ENCODE results near the gene CHD3. TPM values are rescaled to one million over a fixed set of nuclear protein-coding genes. Genes with fewer than 3 reads are reported as not detected.

CHD3 gene
- total and polyA plus RNA-seq, 2 of the 13 experiments (the other 11 are each of a cell fraction or from before 2014, with no cell fraction given) = 2.7 to 3.7 TPM

GRCh38 chr17:7843536-7844291 lies 44.9 kb upstream of the CHD3 start (continued):
- TF ChIP-seq TRIM24 (CRISPR knock-in tag; IDR thresholded peaks at IDR 0.05) = no peak
- TF ChIP-seq PAF1 (CRISPR knock-in tag; IDR thresholded peaks at IDR 0.05) = no peak
- no peak for TF ChIP-seq KLF11 (CRISPR knock-in tag; IDR thresholded peaks at IDR 0.05)
- no peak for TF ChIP-seq ZNF703 (CRISPR knock-in tag; IDR thresholded peaks at IDR 0.05; ENCODE audit: borderline replicate concordance)
- no peak for TF ChIP-seq POGZ (CRISPR knock-in tag; IDR thresholded peaks at IDR 0.05)
- no peak for TF ChIP-seq ZNF232 (CRISPR knock-in tag; IDR thresholded peaks at IDR 0.05; ENCODE audit: borderline replicate concordance)
- TF ChIP-seq ZNF292 (CRISPR knock-in tag; IDR thresholded peaks at IDR 0.05; ENCODE audit: borderline replicate concordance, low read depth) = no peak
- TF ChIP-seq ZNF576 (CRISPR knock-in tag; IDR thresholded peaks at IDR 0.05) = no peak
- no peak for TF ChIP-seq EHMT2 (IDR thresholded peaks at IDR 0.05; ENCODE audit: borderline replicate concordance, low read depth, low read length)
- TF ChIP-seq, protein P1, sequence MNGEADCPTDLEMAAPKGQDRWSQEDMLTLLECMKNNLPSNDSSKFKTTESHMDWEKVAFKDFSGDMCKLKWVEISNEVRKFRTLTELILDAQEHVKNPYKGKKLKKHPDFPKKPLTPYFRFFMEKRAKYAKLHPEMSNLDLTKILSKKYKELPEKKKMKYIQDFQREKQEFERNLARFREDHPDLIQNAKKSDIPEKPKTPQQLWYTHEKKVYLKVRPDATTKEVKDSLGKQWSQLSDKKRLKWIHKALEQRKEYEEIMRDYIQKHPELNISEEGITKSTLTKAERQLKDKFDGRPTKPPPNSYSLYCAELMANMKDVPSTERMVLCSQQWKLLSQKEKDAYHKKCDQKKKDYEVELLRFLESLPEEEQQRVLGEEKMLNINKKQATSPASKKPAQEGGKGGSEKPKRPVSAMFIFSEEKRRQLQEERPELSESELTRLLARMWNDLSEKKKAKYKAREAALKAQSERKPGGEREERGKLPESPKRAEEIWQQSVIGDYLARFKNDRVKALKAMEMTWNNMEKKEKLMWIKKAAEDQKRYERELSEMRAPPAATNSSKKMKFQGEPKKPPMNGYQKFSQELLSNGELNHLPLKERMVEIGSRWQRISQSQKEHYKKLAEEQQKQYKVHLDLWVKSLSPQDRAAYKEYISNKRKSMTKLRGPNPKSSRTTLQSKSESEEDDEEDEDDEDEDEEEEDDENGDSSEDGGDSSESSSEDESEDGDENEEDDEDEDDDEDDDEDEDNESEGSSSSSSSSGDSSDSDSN (CRISPR knock-in tag; IDR thresholded peaks at IDR 0.05) = peak; percentile 76
- TF ChIP-seq, protein P2, sequence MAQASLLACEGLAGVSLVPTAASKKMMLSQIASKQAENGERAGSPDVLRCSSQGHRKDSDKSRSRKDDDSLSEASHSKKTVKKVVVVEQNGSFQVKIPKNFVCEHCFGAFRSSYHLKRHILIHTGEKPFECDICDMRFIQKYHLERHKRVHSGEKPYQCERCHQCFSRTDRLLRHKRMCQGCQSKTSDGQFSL (CRISPR knock-in tag; IDR thresholded peaks at IDR 0.05) = peak; percentile 85
- TF ChIP-seq ZNF609 (CRISPR knock-in tag; IDR thresholded peaks at IDR 0.05; ENCODE audit: borderline replicate concordance) = peak; percentile 49; the same call in 1 of the 2 replicates
- TF ChIP-seq RERE (CRISPR knock-in tag; IDR thresholded peaks at IDR 0.05; ENCODE audit: low read depth) = no peak
- TF ChIP-seq ZNF124 (CRISPR knock-in tag; IDR thresholded peaks at IDR 0.05) = no peak; the same call in 1 of the 2 replicates
